ENCODE measurements around the gene TPPP. TPM values are rescaled to one million over a fixed set of nuclear protein-coding genes. Genes with fewer than 3 reads are reported as not detected.

TPPP gene
- total RNA-seq, 4 donors from 2014 or later = 2.4 to 8.7 (median 3.2) TPM

DNA sequence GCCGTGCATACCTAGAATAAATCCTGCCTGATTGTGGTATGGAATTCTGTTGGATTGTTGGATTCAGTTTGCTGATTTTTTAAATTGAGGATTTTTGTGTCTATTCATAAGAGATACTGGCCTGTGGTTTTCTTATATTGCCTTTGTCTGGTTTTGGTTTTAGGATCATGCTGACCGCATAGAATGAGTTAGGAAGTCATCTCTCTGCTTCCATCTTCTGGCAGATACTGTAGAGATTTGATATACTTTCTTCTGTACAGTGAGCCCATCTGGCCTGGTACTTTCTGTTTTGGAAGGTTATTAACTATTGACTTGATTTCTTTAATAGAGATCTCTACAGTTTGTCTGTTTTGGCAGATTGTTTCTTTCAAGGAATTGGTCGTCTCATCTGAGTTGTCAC, 66.3 kb downstream of the TPPP start:
- H3K27ac ChIP-seq = no peak overlapping the region

DNA sequence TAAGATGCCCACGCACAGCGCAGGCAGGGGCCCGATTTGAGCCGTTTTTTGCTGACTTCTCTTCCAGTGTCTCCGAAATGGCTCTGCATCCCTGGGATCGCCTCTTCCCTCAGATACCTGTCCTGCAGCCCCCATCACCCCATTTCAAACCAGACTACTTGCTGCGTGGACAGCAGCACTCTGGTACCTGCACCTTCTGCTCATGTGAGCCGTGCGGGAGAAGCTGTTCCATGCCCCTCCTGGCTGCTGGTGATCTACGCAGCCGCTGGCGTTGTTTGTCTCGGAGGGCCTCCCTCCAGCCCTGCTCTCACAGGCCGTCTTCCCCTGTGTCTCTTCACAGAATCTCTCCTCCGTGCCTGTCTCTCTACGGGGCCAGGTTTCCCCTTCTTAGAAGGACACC, 67.6 kb downstream of the TPPP start:
- Histone ChIP-seq H3K36me3 (no peaks in the 10 kb centered on the region), H3K9me3 (no peaks in the 10 kb centered on the region), H3K27me3 (no peaks in the 10 kb centered on the region), H3K27ac (no peak overlapping the region), H3K4me3 (no peak overlapping the region), H3K4me1 (no peaks in the 10 kb centered on the region)
- TF ChIP-seq, protein P1, sequence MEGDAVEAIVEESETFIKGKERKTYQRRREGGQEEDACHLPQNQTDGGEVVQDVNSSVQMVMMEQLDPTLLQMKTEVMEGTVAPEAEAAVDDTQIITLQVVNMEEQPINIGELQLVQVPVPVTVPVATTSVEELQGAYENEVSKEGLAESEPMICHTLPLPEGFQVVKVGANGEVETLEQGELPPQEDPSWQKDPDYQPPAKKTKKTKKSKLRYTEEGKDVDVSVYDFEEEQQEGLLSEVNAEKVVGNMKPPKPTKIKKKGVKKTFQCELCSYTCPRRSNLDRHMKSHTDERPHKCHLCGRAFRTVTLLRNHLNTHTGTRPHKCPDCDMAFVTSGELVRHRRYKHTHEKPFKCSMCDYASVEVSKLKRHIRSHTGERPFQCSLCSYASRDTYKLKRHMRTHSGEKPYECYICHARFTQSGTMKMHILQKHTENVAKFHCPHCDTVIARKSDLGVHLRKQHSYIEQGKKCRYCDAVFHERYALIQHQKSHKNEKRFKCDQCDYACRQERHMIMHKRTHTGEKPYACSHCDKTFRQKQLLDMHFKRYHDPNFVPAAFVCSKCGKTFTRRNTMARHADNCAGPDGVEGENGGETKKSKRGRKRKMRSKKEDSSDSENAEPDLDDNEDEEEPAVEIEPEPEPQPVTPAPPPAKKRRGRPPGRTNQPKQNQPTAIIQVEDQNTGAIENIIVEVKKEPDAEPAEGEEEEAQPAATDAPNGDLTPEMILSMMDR (IDR thresholded peaks at IDR 0.05 in 4 of 5, conservative IDR thresholded peaks at IDR 0.05 in 1 of 5) = no peak
- TF ChIP-seq POLR2A (IDR thresholded peaks at IDR 0.05) = no peak
- in situ Hi-C loops (cut with MboI; ENCODE audit: low sequenced_read_pairs in 4 of 4) = no loop called here
- ATAC-seq (no peak), DNase-seq (no peak)
- intact Hi-C loops (cut with DNase I; ENCODE audit: low total_unique reads) = no loop called here

More for the DNA sequence above, 66.3 kb downstream of the TPPP start:
- no peak overlapping the region for H3K4me3 ChIP-seq
- in situ Hi-C loops (cut with MboI; ENCODE audit: low sequenced_read_pairs in 4 of 4) = no loop called here
- H3K36me3 ChIP-seq = no peaks in the 10 kb centered on the region
- ATAC-seq (no peak), DNase-seq (no peak)
- H3K9me3 ChIP-seq = no peaks in the 10 kb centered on the region
- H3K27me3 ChIP-seq = no peaks in the 10 kb centered on the region
- intact Hi-C loops (cut with DNase I; ENCODE audit: low total_unique reads) = no loop called here
- TF ChIP-seq, protein P1 (IDR thresholded peaks at IDR 0.05 in 4 of 5, conservative IDR thresholded peaks at IDR 0.05 in 1 of 5) = no peak
- TF ChIP-seq POLR2A (IDR thresholded peaks at IDR 0.05) = no peak
- no peaks in the 10 kb centered on the region for H3K4me1 ChIP-seq

DNA sequence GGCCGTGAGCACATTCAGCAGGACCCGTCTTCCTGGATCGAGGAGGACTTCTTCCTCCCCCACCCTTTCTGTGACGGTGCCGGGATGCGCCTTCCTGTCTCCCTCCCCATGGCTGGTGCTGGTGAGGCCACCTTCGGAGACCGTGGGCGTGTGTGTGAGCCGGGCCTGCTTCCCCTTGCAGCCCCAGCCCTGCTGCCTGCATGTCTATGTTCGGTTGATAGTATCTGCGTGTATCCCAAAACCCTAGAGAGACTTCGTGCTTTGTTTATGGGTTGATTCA, 68.3 kb downstream of the TPPP start:
- no peak for TF ChIP-seq POLR2A (IDR thresholded peaks at IDR 0.05)
- TF ChIP-seq, protein P1 (IDR thresholded peaks at IDR 0.05 in 4 of 5, conservative IDR thresholded peaks at IDR 0.05 in 1 of 5) = no peak
- intact Hi-C loops (cut with DNase I; ENCODE audit: low total_unique reads) (no loop called here), in situ Hi-C loops (cut with MboI; ENCODE audit: low sequenced_read_pairs in 4 of 4) (no loop called here)
- Histone ChIP-seq H3K27me3 (no peaks in the 10 kb centered on the region), H3K4me1 (no peaks in the 10 kb centered on the region), H3K36me3 (no peaks in the 10 kb centered on the region), H3K9me3 (no peaks in the 10 kb centered on the region), H3K4me3 (no peak overlapping the region), H3K27ac (no peak overlapping the region)
- DNase-seq = no peak
- ATAC-seq = no peak

DNA sequence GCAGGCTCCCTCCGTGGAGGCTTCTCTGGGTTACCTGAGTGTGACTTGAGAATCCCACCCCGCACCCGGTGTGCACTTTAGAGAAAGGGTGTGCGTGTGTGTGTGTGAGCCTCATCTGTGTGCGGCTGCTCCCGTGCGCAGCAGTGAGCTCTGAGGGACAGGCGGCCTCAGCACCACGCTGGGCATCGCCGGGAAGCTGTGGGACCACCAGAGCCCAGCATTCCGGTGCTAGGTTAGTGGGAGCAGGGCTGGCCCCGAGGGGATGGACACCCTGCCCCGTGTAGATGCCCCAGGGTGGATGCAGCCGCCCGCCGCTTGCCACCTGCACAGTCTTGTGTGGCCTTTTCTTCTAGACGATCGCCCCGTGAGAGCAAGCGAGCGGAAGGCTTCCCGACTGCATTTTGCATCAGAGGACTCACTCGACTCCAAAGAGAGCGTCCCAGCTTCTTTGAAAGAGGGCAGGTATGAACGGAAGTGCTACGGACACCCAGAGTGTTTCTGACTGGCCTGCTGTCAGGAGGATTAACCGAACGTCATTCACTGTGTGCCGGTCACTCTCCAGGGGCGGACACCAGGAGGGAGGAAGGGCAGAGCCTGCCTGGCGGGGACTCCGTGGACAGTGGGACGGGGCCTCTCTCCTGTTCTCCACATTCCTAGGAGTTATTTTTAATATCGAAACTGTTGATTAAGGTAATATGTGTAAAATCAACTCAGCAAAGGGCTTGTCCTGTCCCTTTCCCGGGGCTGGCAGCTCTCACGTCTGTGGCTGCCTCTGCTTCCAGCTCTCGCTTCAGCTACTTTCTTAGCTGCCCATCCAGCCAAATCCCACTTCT, 68.8 kb downstream of the TPPP start:
- DNase-seq = no peak
- H3K27me3 ChIP-seq = no peaks in the 10 kb centered on the region
- no peaks in the 10 kb centered on the region for H3K9me3 ChIP-seq
- in situ Hi-C loops (cut with MboI; ENCODE audit: low sequenced_read_pairs in 4 of 4) (no loop called here), intact Hi-C loops (cut with DNase I; ENCODE audit: low total_unique reads) (no loop called here)
- no peak overlapping the region for H3K4me3 ChIP-seq
- no peaks in the 10 kb centered on the region for H3K36me3 ChIP-seq
- no peak overlapping the region for H3K27ac ChIP-seq
- no peaks in the 10 kb centered on the region for H3K4me1 ChIP-seq
- TF ChIP-seq, protein P1 (IDR thresholded peaks at IDR 0.05 in 4 of 5, conservative IDR thresholded peaks at IDR 0.05 in 1 of 5) = no peak
- TF ChIP-seq POLR2A (IDR thresholded peaks at IDR 0.05) = no peak
- no peak for ATAC-seq

DNA sequence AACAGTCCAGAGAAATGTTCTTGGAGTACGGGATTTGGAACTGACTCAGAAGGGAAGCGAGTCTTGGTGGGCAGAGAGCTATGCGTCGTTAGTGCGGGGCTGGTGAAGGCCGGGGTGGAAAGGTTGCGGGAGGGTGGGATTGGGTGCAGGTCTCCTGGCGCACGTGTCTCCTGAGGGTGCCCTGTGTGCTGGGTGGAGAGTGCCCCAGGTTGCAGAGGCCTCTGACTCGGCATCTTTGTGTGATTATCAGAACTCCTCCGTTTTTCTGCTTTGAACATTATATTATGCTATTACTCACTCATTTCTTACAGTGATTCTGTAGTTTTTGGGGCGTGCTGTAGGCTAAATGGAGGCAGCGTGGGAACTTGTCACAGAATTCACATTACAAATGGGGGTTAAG, 69.6 kb downstream of the TPPP start:
- intact Hi-C loops (cut with DNase I; ENCODE audit: low total_unique reads) (no loop called here), in situ Hi-C loops (cut with MboI; ENCODE audit: low sequenced_read_pairs in 4 of 4) (no loop called here)
- H3K4me3 ChIP-seq = no peak overlapping the region
- H3K27me3 ChIP-seq = no peaks in the 10 kb centered on the region
- no peak for ATAC-seq
- H3K4me1 ChIP-seq = no peaks in the 10 kb centered on the region
- no peaks in the 10 kb centered on the region for H3K36me3 ChIP-seq
- no peak overlapping the region for H3K27ac ChIP-seq
- H3K9me3 ChIP-seq = no peaks in the 10 kb centered on the region
- no peak for DNase-seq
- TF ChIP-seq POLR2A (IDR thresholded peaks at IDR 0.05) = no peak
- TF ChIP-seq, protein P1 (IDR thresholded peaks at IDR 0.05 in 4 of 5, conservative IDR thresholded peaks at IDR 0.05 in 1 of 5) = no peak

Data from gastrocnemius medialis (tissue), 4 donors.